Measurements from ENCODE around the gene GASK1B. TPM values are rescaled to one million over a fixed set of nuclear protein-coding genes. Genes with fewer than 3 reads are reported as not detected.
A peak's percentile ranks its signal among the peaks of the same experiment; 100 is the strongest.

The GASK1B gene
- total and polyA plus RNA-seq, 10 donors, result 2.9 to 51.3 (median 29.4) TPM

GRCh38 chr4:158208963-158209640, 36.3 kb upstream of the GASK1B start:
- TF ChIP-seq POLR2A (IDR thresholded peaks at IDR 0.05) (no peak), POLR2AphosphoS5 (IDR thresholded peaks at IDR 0.05) (no peak)
- TF ChIP-seq, protein P1, sequence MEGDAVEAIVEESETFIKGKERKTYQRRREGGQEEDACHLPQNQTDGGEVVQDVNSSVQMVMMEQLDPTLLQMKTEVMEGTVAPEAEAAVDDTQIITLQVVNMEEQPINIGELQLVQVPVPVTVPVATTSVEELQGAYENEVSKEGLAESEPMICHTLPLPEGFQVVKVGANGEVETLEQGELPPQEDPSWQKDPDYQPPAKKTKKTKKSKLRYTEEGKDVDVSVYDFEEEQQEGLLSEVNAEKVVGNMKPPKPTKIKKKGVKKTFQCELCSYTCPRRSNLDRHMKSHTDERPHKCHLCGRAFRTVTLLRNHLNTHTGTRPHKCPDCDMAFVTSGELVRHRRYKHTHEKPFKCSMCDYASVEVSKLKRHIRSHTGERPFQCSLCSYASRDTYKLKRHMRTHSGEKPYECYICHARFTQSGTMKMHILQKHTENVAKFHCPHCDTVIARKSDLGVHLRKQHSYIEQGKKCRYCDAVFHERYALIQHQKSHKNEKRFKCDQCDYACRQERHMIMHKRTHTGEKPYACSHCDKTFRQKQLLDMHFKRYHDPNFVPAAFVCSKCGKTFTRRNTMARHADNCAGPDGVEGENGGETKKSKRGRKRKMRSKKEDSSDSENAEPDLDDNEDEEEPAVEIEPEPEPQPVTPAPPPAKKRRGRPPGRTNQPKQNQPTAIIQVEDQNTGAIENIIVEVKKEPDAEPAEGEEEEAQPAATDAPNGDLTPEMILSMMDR (IDR thresholded peaks at IDR 0.05 in 8 of 11, conservative IDR thresholded peaks at IDR 0.05 in 3 of 11), result no peak
- H3K27me3 ChIP-seq (replicated peaks in 1 of 7), result peaks cover 0 to 12% (median 0%) of the 10 kb centered on the region in 7 donors
- H3K4me1 ChIP-seq, result peaks cover 0 to 30% (median 9%) of the 10 kb centered on the region in 6 donors
- intact Hi-C loops (cut with DNase I; ENCODE audit: low total_unique reads), result no loop called here
- WGBS, 5 donors, result 22 to 42% (median 26%) methylated on average over 5 of the region's 5 CpGs
- H3K27ac ChIP-seq, result peak overlapping the region in 6 of 8 donors; percentile 74 to 89 (median 84)
- no peaks in the 10 kb centered on the region for H3K36me3 ChIP-seq
- no peaks in the 10 kb centered on the region for H3K9me3 ChIP-seq
- no peak overlapping the region for H3K4me3 ChIP-seq
- DNase-seq, result peak; percentile 41

DNA sequence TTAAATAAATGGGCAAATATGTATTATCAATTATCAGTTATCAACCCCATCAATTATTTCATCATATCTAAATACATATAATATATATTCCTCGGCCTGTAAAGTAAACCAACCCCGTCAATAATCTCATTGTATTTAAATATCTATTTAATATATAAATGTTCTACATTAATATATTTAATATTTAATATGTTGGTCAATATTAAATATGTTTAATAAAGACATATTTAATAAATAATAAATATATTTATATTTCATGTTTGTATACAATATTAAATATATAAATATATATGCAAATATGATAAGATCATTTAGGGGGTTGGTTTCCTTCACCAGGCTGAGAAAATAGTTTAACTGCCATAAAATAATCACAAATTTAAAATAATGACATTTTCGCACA, 31.1 kb upstream of the GASK1B start:
- no peaks in the 10 kb centered on the region for H3K36me3 ChIP-seq
- no peak for TF ChIP-seq POLR2A (IDR thresholded peaks at IDR 0.05)
- no peak for TF ChIP-seq POLR2AphosphoS5 (IDR thresholded peaks at IDR 0.05)
- TF ChIP-seq, protein P1 (IDR thresholded peaks at IDR 0.05 in 8 of 11, conservative IDR thresholded peaks at IDR 0.05 in 3 of 11), result no peak
- H3K4me3 ChIP-seq, result no peak overlapping the region
- intact Hi-C loops (cut with DNase I; ENCODE audit: low total_unique reads), result no loop called here
- WGBS, 5 donors, result 92 to 99% (median 96%) methylated on average over 3 of the region's 3 CpGs
- DNase-seq, result no peak
- no peaks in the 10 kb centered on the region for H3K27me3 ChIP-seq (replicated peaks in 1 of 7)
- H3K27ac ChIP-seq, result no peak overlapping the region
- peaks cover 0 to 3% (median 0%) of the 10 kb centered on the region in 6 donors for H3K4me1 ChIP-seq
- no peaks in the 10 kb centered on the region for H3K9me3 ChIP-seq

GRCh38 chr4:158203436-158203835, 30.6 kb upstream of the GASK1B start:
- 42 to 84% (median 55%) methylated on average over 2 of the region's 2 CpGs for WGBS, 5 donors
- Histone ChIP-seq H3K4me1 (no peaks in the 10 kb centered on the region), H3K27ac (no peak overlapping the region), H3K36me3 (no peaks in the 10 kb centered on the region), H3K4me3 (no peak overlapping the region), H3K27me3 (replicated peaks in 1 of 7) (no peaks in the 10 kb centered on the region), H3K9me3 (no peaks in the 10 kb centered on the region)
- intact Hi-C loops (cut with DNase I; ENCODE audit: low total_unique reads), result no loop called here
- TF ChIP-seq POLR2A (IDR thresholded peaks at IDR 0.05), result no peak
- TF ChIP-seq, protein P1 (IDR thresholded peaks at IDR 0.05 in 8 of 11, conservative IDR thresholded peaks at IDR 0.05 in 3 of 11), result no peak
- TF ChIP-seq POLR2AphosphoS5 (IDR thresholded peaks at IDR 0.05), result no peak
- DNase-seq, result no peak

DNA sequence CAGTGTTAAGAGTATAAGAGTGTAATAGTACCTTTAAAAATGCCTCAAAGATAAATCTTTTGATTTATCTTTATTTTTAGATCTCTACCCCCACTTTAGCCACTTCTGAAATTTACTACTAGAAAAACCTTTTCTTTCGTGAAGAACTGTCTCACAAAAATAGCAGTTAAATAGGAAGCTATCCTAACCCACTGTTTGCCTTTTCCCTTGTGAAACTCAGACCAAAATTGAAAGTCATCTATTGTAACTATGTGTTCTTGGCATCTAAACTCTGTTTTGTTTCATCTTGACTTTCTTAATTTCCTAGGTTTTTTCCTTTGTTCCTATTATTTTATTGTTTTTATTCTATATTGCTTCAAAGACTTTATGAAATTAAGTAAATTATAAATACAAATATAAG, 29.7 kb upstream of the GASK1B start:
- Histone ChIP-seq H3K36me3 (no peaks in the 10 kb centered on the region), H3K4me1 (no peaks in the 10 kb centered on the region), H3K27me3 (replicated peaks in 1 of 7) (no peaks in the 10 kb centered on the region), H3K4me3 (no peak overlapping the region), H3K27ac (peak overlapping the region in 1 of 8 donors; percentile 2), H3K9me3 (no peaks in the 10 kb centered on the region)
- DNase-seq, result no peak
- 12 to 36% (median 16%) methylated on average over 1 of the region's 1 CpG for WGBS, 5 donors
- TF ChIP-seq, protein P1 (IDR thresholded peaks at IDR 0.05 in 8 of 11, conservative IDR thresholded peaks at IDR 0.05 in 3 of 11), result no peak
- no peak for TF ChIP-seq POLR2A (IDR thresholded peaks at IDR 0.05)
- no peak for TF ChIP-seq POLR2AphosphoS5 (IDR thresholded peaks at IDR 0.05)
- intact Hi-C loops (cut with DNase I; ENCODE audit: low total_unique reads), result no loop called here
